CD14-positive monocyte (primary cell): ENCODE measurements around the gene PPP1R13B. TPM values are rescaled to one million over a fixed set of nuclear protein-coding genes. Genes with fewer than 3 reads are reported as not detected.
"Not testable (repeated sequence)": the region's sequence is repeated elsewhere in the genome, so short reads cannot be mapped to it uniquely, and the experiment has no call there.

Experiments
- DNase-seq, 3 donors: peaks; one replicate each; pipeline ENCODE4 v3.0.0-alpha.2; 2011 to 2022
- H2AFZ ChIP-seq: 2 replicates; pipeline ENCODE4 v1.6.0; 2012; ENCODE audit warnings: mild to moderate bottlenecking, low read depth, low read length, inconsistent platforms; ENCODE audit not compliant: insufficient read depth, poor library complexity, severe bottlenecking
- H3K27ac ChIP-seq, 2 donors: 1 replicate in 1 of 2; 2 replicates in 1 of 2; pipeline ENCODE4 v1.5.1; 2012 to 2013; ENCODE audit warnings: low read length in 2 of 2, control low read depth in 1 of 2, inconsistent platforms in 1 of 2, low read depth in 1 of 2, mild to moderate bottlenecking in 1 of 2
- H3K27me3 ChIP-seq, 2 donors: one replicate each; pipeline versions ENCODE4 v1.6.0 to v1.6.1; 2011 to 2013; ENCODE audit warnings: low read length in 2 of 2; ENCODE audit not compliant: control insufficient read depth in 2 of 2, insufficient read depth in 2 of 2
- H3K36me3 ChIP-seq, 2 donors: replicated peaks in 1 of 2; 1 replicate in 1 of 2; 2 replicates in 1 of 2; pipeline versions ENCODE4 v1.5.1 to v1.6.1; 2012 to 2013; ENCODE audit warnings: low read length in 2 of 2, control low read depth in 1 of 2, inconsistent platforms in 1 of 2, mild to moderate bottlenecking in 1 of 2; ENCODE audit not compliant: insufficient read depth in 2 of 2, control insufficient read depth in 1 of 2
- H3K4me1 ChIP-seq, 2 donors: 1 replicate in 1 of 2; 2 replicates in 1 of 2; pipeline versions ENCODE4 v1.5.1 to v1.6.1; 2012 to 2013; ENCODE audit warnings: low read length in 2 of 2, control low read depth in 1 of 2, inconsistent platforms in 1 of 2, mild to moderate bottlenecking in 1 of 2, moderate library complexity in 1 of 2; ENCODE audit not compliant: insufficient read depth in 2 of 2, control insufficient read depth in 1 of 2
- H3K4me2 ChIP-seq: replicated peaks from 2 replicates; pipeline ENCODE3; 2012; ENCODE audit warnings: low read length, moderate library complexity, mild to moderate bottlenecking; ENCODE audit not compliant: poor library complexity, severe bottlenecking; ENCODE audit errors: extremely low read depth
- H3K4me3 ChIP-seq, 3 experiments: fragments of 200-600 bp in 1 of 3; sonication (generic) in 1 of 3; replicated peaks in 1 of 3; 1 replicate in 2 of 3; 2 replicates in 1 of 3; pipeline ENCODE4 v1.5.1; 2011 to 2013; ENCODE audit warnings: low read length in 3 of 3, mild to moderate bottlenecking in 3 of 3, control low read depth in 2 of 3, low read depth in 2 of 3, inconsistent platforms in 1 of 3, moderate library complexity in 1 of 3
- H3K79me2 ChIP-seq: 2 replicates; pipeline ENCODE4 v1.6.0; 2012; ENCODE audit warnings: mild to moderate bottlenecking, control low read depth, inconsistent platforms, low read length, moderate library complexity; ENCODE audit not compliant: insufficient read depth
- H3K9ac ChIP-seq: 2 replicates; pipeline ENCODE4 v1.6.0; 2017; ENCODE audit warnings: low read length, mild to moderate bottlenecking; ENCODE audit not compliant: insufficient read depth, poor library complexity, severe bottlenecking
- H3K9me3 ChIP-seq, 2 donors: replicated peaks in 1 of 2; 1 replicate in 1 of 2; 2 replicates in 1 of 2; pipeline versions ENCODE4 v1.5.1 to v1.6.1; 2012 to 2013; ENCODE audit warnings: low read length in 2 of 2, control low read depth in 1 of 2; ENCODE audit not compliant: control insufficient read depth in 1 of 2, insufficient read depth in 1 of 2
- H4K20me1 ChIP-seq: 2 replicates; pipeline ENCODE4 v1.6.0; 2012; ENCODE audit warnings: mild to moderate bottlenecking, low read length, control low read depth, moderate library complexity; ENCODE audit not compliant: insufficient read depth
- H3K27ac Mint-ChIP-seq, 7 donors: one replicate each; pipeline ENCODE4 v1.8.0; 2020; ENCODE audit warnings: mild to moderate bottlenecking in 7 of 7, mixed read lengths in 7 of 7, moderate library complexity in 6 of 7, inconsistent platforms in 2 of 7
- H3K27me3 Mint-ChIP-seq, 3 donors: one replicate each; pipeline ENCODE4 v1.8.0; 2021 to 2022; ENCODE audit warnings: low read depth in 3 of 3, mild to moderate bottlenecking in 3 of 3, mixed read lengths in 3 of 3, moderate library complexity in 3 of 3, inconsistent platforms in 1 of 3
- H3K36me3 Mint-ChIP-seq, 2 donors: one replicate each; pipeline ENCODE4 v1.8.0; 2020; ENCODE audit warnings: mixed read lengths in 2 of 2, inconsistent platforms in 1 of 2, mild to moderate bottlenecking in 1 of 2
- H3K4me1 Mint-ChIP-seq: one replicate; pipeline ENCODE4 v1.8.0; 2020; ENCODE audit warnings: mild to moderate bottlenecking, mixed read lengths
- H3K4me3 Mint-ChIP-seq, 2 donors: one replicate each; pipeline ENCODE4 v1.8.0; 2020; ENCODE audit warnings: mild to moderate bottlenecking in 2 of 2, mixed read lengths in 2 of 2, moderate library complexity in 1 of 2
- H3K9me3 Mint-ChIP-seq, 7 donors: one replicate each; pipeline ENCODE4 v1.8.0; 2020 to 2022; ENCODE audit warnings: mixed read lengths in 7 of 7, mild to moderate bottlenecking in 6 of 7, moderate library complexity in 6 of 7, inconsistent platforms in 2 of 7
- WGBS: methylation state at CpG from one replicate; pipeline ENCODE4 v1.1.5; 2013; ENCODE audit warnings: missing lambda C conversion rate; ENCODE audit not compliant: insufficient coverage; 5-methylcytosine and 5-hydroxymethylcytosine counted together
- intact Hi-C, 2 donors: fragments of 100-400 bp; cut with micrococcal nuclease; formaldehyde crosslinking; loops; one replicate each; pipeline versions ENCODE4 v1.15.0 to v1.15.1; 2023
- polyA plus RNA-seq, 3 donors: library from polyadenylated mRNA; depleted of rRNA in 1 of 3; unstranded in 2 of 3; stranded (reverse) in 1 of 3; fragments of 300-500 nt in 2 of 3; fragments of >200 nt in 1 of 3; fragmentation: Illumina TruSeq in 2 of 3; gene quantifications; 1 replicate in 2 of 3; 2 replicates in 1 of 3; pipeline ENCODE4 v1.2.3, GENCODE V29; 2012 to 2021
- TF ChIP-seq, protein P1 (sequence below): fragments of 200-600 bp; IDR thresholded peaks from one replicate; pipeline ENCODE4 v1.8.0; 2022; ENCODE audit warnings: antibody characterized with exemption, mild to moderate bottlenecking

The PPP1R13B gene
- polyA plus RNA-seq, 3 donors, result 0.48 to 1.1 (median 0.99) TPM

DNA sequence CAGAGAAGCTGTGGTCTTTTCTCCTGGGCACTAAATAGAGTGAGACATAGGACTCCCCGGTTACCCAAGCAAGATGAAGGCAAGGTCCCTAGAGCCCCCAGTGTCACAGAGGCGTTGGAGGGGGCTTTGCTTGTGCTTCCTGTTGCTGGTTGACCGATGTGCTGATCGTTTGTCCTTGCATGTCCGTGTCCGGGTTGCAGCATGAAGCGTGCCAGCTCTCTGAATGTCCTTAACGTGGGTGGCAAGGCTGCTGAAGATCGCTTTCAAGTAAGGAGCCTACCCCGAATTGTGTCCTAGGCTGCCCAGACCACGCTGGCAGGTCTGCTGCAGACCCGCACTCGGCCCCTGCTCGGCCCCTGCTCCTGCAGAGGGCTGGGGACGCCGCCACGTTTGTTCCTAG lies 155.2 kb downstream of the PPP1R13B start:
- intact Hi-C loops, result no loop called here
- Histone ChIP-seq H3K36me3 (peaks cover 75 to 92% of the 10 kb centered on the region in 2 donors), H3K9me3 (no peaks in the 10 kb centered on the region), H3K79me2 (peaks cover 6% of the 10 kb centered on the region), H4K20me1 (peaks cover 60% of the 10 kb centered on the region), H3K27me3 (no peaks in the 10 kb centered on the region), H3K9ac (no peak overlapping the region), H3K4me3 (no peak overlapping the region), H3K4me2 (no peak overlapping the region), H2AFZ (no peak overlapping the region), H3K27ac (no peak overlapping the region), H3K4me1 (no peaks in the 10 kb centered on the region)
- no peak for DNase-seq
- Mint-ChIP-seq H3K36me3 (peaks cover 61 to 79% of the 10 kb centered on the region in 2 donors), H3K4me1 (peaks cover 12% of the 10 kb centered on the region), H3K9me3 (peaks cover 0 to 2% (median 0%) of the 10 kb centered on the region in 7 donors), H3K27me3 (peaks cover 0 to 1% (median 0%) of the 10 kb centered on the region in 3 donors), H3K4me3 (no peak overlapping the region), H3K27ac (no peak overlapping the region)
- TF ChIP-seq, protein P1, sequence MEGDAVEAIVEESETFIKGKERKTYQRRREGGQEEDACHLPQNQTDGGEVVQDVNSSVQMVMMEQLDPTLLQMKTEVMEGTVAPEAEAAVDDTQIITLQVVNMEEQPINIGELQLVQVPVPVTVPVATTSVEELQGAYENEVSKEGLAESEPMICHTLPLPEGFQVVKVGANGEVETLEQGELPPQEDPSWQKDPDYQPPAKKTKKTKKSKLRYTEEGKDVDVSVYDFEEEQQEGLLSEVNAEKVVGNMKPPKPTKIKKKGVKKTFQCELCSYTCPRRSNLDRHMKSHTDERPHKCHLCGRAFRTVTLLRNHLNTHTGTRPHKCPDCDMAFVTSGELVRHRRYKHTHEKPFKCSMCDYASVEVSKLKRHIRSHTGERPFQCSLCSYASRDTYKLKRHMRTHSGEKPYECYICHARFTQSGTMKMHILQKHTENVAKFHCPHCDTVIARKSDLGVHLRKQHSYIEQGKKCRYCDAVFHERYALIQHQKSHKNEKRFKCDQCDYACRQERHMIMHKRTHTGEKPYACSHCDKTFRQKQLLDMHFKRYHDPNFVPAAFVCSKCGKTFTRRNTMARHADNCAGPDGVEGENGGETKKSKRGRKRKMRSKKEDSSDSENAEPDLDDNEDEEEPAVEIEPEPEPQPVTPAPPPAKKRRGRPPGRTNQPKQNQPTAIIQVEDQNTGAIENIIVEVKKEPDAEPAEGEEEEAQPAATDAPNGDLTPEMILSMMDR, result no peak
- WGBS, result 98% methylated on average over 12 of the region's 17 CpGs

DNA sequence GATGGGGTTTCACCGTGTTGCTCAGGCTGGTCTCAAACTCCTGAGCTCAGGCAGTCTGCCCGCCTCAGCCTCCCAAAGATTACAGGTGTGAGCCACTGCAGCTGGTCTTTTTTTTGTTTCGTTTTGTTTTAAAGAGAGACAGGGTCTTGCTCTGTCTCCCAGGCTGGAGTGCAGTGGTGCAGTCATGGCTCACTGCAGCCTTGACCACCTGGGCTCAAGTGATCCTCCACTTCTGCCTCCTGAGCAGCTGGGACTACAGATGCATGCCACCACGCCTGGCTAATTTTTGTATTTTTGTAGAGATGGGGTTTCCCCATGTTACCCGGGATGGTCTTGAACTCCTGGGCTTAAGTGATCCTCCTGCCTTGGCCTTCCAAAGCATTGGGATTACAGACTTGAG lies 155.7 kb downstream of the PPP1R13B start:
- H3K4me3 ChIP-seq, H3K9me3 ChIP-seq, DNase-seq, H3K9ac ChIP-seq, H3K27me3 Mint-ChIP-seq, H3K79me2 ChIP-seq, H3K27me3 ChIP-seq, intact Hi-C loops, H3K4me2 ChIP-seq, H3K4me3 Mint-ChIP-seq, H3K27ac ChIP-seq, H2AFZ ChIP-seq, H3K4me1 ChIP-seq, H3K9me3 Mint-ChIP-seq: not testable (repeated sequence)
- 100% methylated on average over 3 of the region's 5 CpGs for WGBS
- Mint-ChIP-seq H3K4me1 (peaks cover 11% of the 10 kb centered on the region), H3K27ac (peak overlapping the region in 2 of 7 donors; percentile 8 to 15), H3K36me3 (peaks cover 66 to 79% of the 10 kb centered on the region in 2 donors)
- peaks cover 78 to 92% of the 10 kb centered on the region in 2 donors for H3K36me3 ChIP-seq
- H4K20me1 ChIP-seq, result peaks cover 55% of the 10 kb centered on the region
